Motor neuron (in vitro differentiated cells): Measurements from ENCODE around the gene ASF1B. TPM values are rescaled to one million over a fixed set of nuclear protein-coding genes. Genes with fewer than 3 reads are reported as not detected.
"Not testable (repeated sequence)": the region's sequence is repeated elsewhere in the genome, so short reads cannot be mapped to it uniquely, and the experiment has no call there.

Experiments
- ATAC-seq, 8 experiments: fragments of 200-7000 bp; cut with Tn5 transposase; replicated peaks in 6 of 8; 2 replicates each; pipeline ENCODE4 v1.8.0; 2021; ENCODE audit warnings: mild to moderate bottlenecking in 8 of 8, moderate library complexity in 8 of 8
- H3K27ac ChIP-seq, 2 donors: fragments of 250-450 bp; sonication (Bioruptor Pico); 2 replicates each; pipeline ENCODE4 v1.9.0; 2021; ENCODE audit warnings: antibody characterized with exemption in 2 of 2, mild to moderate bottlenecking in 2 of 2, moderate library complexity in 1 of 2
- H3K4me1 ChIP-seq, 2 donors: fragments of 250-450 bp; sonication (Bioruptor Pico); replicated peaks in 1 of 2; 2 replicates each; pipeline ENCODE4 v1.6.1; 2021; ENCODE audit warnings: antibody characterized with exemption in 2 of 2, mild to moderate bottlenecking in 2 of 2, moderate library complexity in 1 of 2
- H3K4me3 ChIP-seq, 5 donors: fragments of 250-450 bp; sonication (Bioruptor Pico); 2 replicates each; pipeline ENCODE4 v1.9.0; 2021; ENCODE audit warnings: antibody characterized with exemption in 5 of 5, mild to moderate bottlenecking in 5 of 5, moderate library complexity in 4 of 5
- WGBS, 10 experiments: fragments of 450-650 bp; shearing (Covaris generic); methylation state at CpG; one replicate each; pipeline ENCODE4 v1.0.0; 2022; 5-methylcytosine and 5-hydroxymethylcytosine counted together
- in situ Hi-C, 9 experiments: fragments of 400-800 bp; cut with MboI; loops; one replicate each; pipeline ENCODE4 v1.15.0; 2021; ENCODE audit warnings: low sequenced_read_pairs in 9 of 9, low pct_unique_long_range_greater_than_20kb in 2 of 9; ENCODE audit not compliant: unreplicated experiment in 9 of 9
- total RNA-seq, 8 experiments: library from RNA; unstranded; fragments of 300-600 nt; gene quantifications; 2 replicates each; pipeline versions ENCODE4 v1.2.3 to v1.2.4, GENCODE V29; 2022

Gene ASF1B
- total RNA-seq, 8 experiments from 2014 or later = 0.54 to 21.5 (median 1.2) TPM

- not testable (repeated sequence) for ATAC-seq, H3K4me3 ChIP-seq, H3K27ac ChIP-seq
- H3K4me1 ChIP-seq = peaks cover 19 to 29% of the 10 kb centered on the region in 2 donors
- in situ Hi-C loops = loop anchor here in 2 of 9 experiments (25.0 kb wide), 2 partner anchors 191 to 266 kb away; partner anchors contain the start of gene DDX39A (in 1 of the 2)
- 83 to 95% (median 89%) methylated on average over 4 to 10 of the region's 10 CpGs; no CpG with 5 or more reads in 1 of the 10 experiments for WGBS, 10 experiments
These were observed 9.8 kb upstream of the ASF1B start for GRCh38 chr19:14146169-14146568.

GRCh38 chr19:14145381-14145780 lies 9.0 kb upstream of the ASF1B start:
- H3K4me3 ChIP-seq = no peak overlapping the region
- in situ Hi-C loops = loop anchor here in 2 of 9 experiments (25.0 kb wide), 2 partner anchors 192 to 267 kb away; partner anchors contain the start of gene DDX39A (in 1 of the 2)
- H3K4me1 ChIP-seq = peaks cover 19 to 29% of the 10 kb centered on the region in 2 donors
- peak in 1 of 8 experiments; percentile 78 for ATAC-seq
- 0 to 100% (median 63%) methylated on average over 1 to 4 of the region's 6 CpGs; no CpG with 5 or more reads in 2 of the 10 experiments for WGBS, 10 experiments
- H3K27ac ChIP-seq = no peak overlapping the region

- H3K4me1 ChIP-seq = peaks cover 0 to 20% of the 10 kb centered on the region in 2 donors
- ATAC-seq = peak in 5 of 8 experiments; percentile 71 to 87 (median 85)
- 60 to 100% (median 77%) methylated on average over 2 to 8 of the region's 12 CpGs; no CpG with 5 or more reads in 1 of the 10 experiments for WGBS, 10 experiments
- in situ Hi-C loops = loop anchor here in 2 of 9 experiments (25.0 kb wide), 2 partner anchors 195 to 270 kb away; partner anchors contain the start of gene DDX39A (in 1 of the 2)
- H3K4me3 ChIP-seq = no peak overlapping the region
- H3K27ac ChIP-seq = no peak overlapping the region
These were observed 6.1 kb upstream of the ASF1B start for GRCh38 chr19:14142262-14143190.

- no peak for ATAC-seq
- in situ Hi-C loops = loop anchor here in 2 of 9 experiments (25.0 kb wide), 2 partner anchors 196 to 271 kb away; partner anchors contain the start of gene DDX39A (in 1 of the 2)
These were observed 4.7 kb upstream of the ASF1B start for GRCh38 chr19:14141041-14141440.

GRCh38 chr19:14139944-14140343 lies 3.6 kb upstream of the ASF1B start:
- H3K4me1 ChIP-seq = peaks cover 0 to 20% of the 10 kb centered on the region in 2 donors
- no peak overlapping the region for H3K4me3 ChIP-seq
- no peak for ATAC-seq
- 0 to 96% (median 46%) methylated on average over 2 to 9 of the region's 9 CpGs; no CpG with 5 or more reads in 3 of the 10 experiments for WGBS, 10 experiments
- H3K27ac ChIP-seq = no peak overlapping the region
- in situ Hi-C loops = loop anchor here in 2 of 9 experiments (25.0 kb wide), 2 partner anchors 197 to 272 kb away; partner anchors contain the start of gene DDX39A (in 1 of the 2)

More at GRCh38 chr19:14141041-14141440, 4.7 kb upstream of the ASF1B start:
- H3K4me1 ChIP-seq = peaks cover 0 to 20% of the 10 kb centered on the region in 2 donors
- H3K4me3 ChIP-seq = no peak overlapping the region
- H3K27ac ChIP-seq = no peak overlapping the region
- 67 to 100% (median 93%) methylated on average over 1 to 8 of the region's 8 CpGs; no CpG with 5 or more reads in 1 of the 10 experiments for WGBS, 10 experiments

GRCh38 chr19:14138576-14139265 lies 2.3 kb upstream of the ASF1B start:
- 60 to 100% (median 80%) methylated on average over 1 to 7 of the region's 9 CpGs; no CpG with 5 or more reads in 2 of the 10 experiments for WGBS, 10 experiments
- Histone ChIP-seq H3K4me3 (no peak overlapping the region), H3K4me1 (peaks cover 0 to 20% of the 10 kb centered on the region in 2 donors), H3K27ac (peak overlapping the region in 1 of 2 donors; percentile 20)
- ATAC-seq = no peak
- in situ Hi-C loops = loop anchor here in 2 of 9 experiments (25.0 kb wide), 2 partner anchors 199 to 274 kb away; partner anchors contain the start of gene DDX39A (in 1 of the 2)

- no peak overlapping the region for H3K27ac ChIP-seq
- H3K4me1 ChIP-seq = peaks cover 0 to 16% of the 10 kb centered on the region in 2 donors
- H3K4me3 ChIP-seq = peak overlapping the region; percentile 34 to 52 (median 48)
- in situ Hi-C loops = loop anchor here in 2 of 9 experiments (25.0 kb wide), 2 partner anchors 201 to 276 kb away; partner anchors contain the start of gene DDX39A (in 1 of the 2)
- no CpG with 5 or more reads among the region's 38 CpGs for WGBS, 10 experiments
- ATAC-seq = no peak
These were observed 342 bp downstream of the ASF1B start for GRCh38 chr19:14135985-14136508.

GRCh38 chr19:14135355-14135754 lies 1.0 kb downstream of the ASF1B start:
- Histone ChIP-seq H3K4me1 (peaks cover 0 to 16% of the 10 kb centered on the region in 2 donors), H3K27ac (no peak overlapping the region), H3K4me3 (peak overlapping the region in 1 of 5 donors; percentile 50)
- in situ Hi-C loops = loop anchor here in 2 of 9 experiments (25.0 kb wide), 2 partner anchors 202 to 277 kb away; partner anchors contain the start of gene DDX39A (in 1 of the 2)
- no peak for ATAC-seq
- WGBS, 10 experiments = 0 to 42% (median 22%) methylated on average over 1 to 4 of the region's 6 CpGs; no CpG with 5 or more reads in 4 of the 10 experiments

GRCh38 chr19:14127929-14128509 lies 8.4 kb downstream of the ASF1B start:
- H3K4me1 ChIP-seq = no peaks in the 10 kb centered on the region
- no peak for ATAC-seq

GRCh38 chr19:14127176-14127575 lies 9.2 kb downstream of the ASF1B start:
- no peak for ATAC-seq
- no peak overlapping the region for H3K27ac ChIP-seq
- H3K4me3 ChIP-seq = no peak overlapping the region
- H3K4me1 ChIP-seq = no peaks in the 10 kb centered on the region
- WGBS, 10 experiments = 76 to 100% (median 86%) methylated on average over 1 to 7 of the region's 8 CpGs; no CpG with 5 or more reads in 5 of the 10 experiments
- in situ Hi-C loops = loop anchor here in 2 of 9 experiments (25.0 kb wide), 2 partner anchors 210 to 285 kb away; partner anchors contain the start of gene DDX39A (in 1 of the 2)

More at GRCh38 chr19:14127929-14128509, 8.4 kb downstream of the ASF1B start:
- in situ Hi-C loops = loop anchor here in 2 of 9 experiments (25.0 kb wide), 2 partner anchors 209 to 284 kb away; partner anchors contain the start of gene DDX39A (in 1 of the 2)
- Histone ChIP-seq H3K4me3 (no peak overlapping the region), H3K27ac (no peak overlapping the region)
- 0 to 100% (median 80%) methylated on average over 1 to 3 of the region's 4 CpGs; no CpG with 5 or more reads in 5 of the 10 experiments for WGBS, 10 experiments

GRCh38 chr19:14122924-14123323 lies 13.5 kb downstream of the ASF1B start:
- Histone ChIP-seq H3K27ac (no peak overlapping the region), H3K4me1 (peaks cover 12 to 15% of the 10 kb centered on the region in 2 donors), H3K4me3 (no peak overlapping the region)
- 60 to 100% (median 95%) methylated on average over 1 to 6 of the region's 6 CpGs; no CpG with 5 or more reads in 6 of the 10 experiments for WGBS, 10 experiments
- in situ Hi-C loops = no loop called here
- no peak for ATAC-seq
